EH (cell line): ENCODE data around the gene SETDB1.
A peak's percentile ranks its signal among the peaks of the same experiment; 100 is the strongest.

ENCODE experiments used
- DNase-seq: peaks from one replicate; pipeline ENCODE4 v3.0.0-alpha.2; 2015; ENCODE audit warnings: low read depth

The SETDB1 gene

DNA sequence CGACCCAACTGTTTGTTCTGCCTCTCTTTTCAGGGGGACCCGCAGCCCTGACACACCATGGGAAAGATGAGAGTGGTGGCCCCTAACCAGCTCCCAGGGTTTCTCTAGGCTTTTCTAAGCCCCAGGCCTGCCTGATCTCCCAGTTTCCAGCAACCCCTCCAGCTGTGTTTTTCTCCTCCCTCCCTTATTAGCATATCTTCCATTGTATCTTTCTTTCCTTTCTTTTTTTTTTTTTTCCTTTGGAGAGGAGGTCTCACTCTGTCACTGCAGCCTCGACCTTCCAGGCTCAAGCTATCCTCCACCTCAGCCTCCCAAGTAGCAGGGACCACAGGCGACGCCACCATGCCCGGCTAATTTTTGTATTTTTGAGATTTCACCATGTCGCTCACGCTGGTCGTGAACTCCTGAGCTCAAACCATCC lies 50.2 kb downstream of the SETDB1 start:
- DNase-seq: no peak

DNA sequence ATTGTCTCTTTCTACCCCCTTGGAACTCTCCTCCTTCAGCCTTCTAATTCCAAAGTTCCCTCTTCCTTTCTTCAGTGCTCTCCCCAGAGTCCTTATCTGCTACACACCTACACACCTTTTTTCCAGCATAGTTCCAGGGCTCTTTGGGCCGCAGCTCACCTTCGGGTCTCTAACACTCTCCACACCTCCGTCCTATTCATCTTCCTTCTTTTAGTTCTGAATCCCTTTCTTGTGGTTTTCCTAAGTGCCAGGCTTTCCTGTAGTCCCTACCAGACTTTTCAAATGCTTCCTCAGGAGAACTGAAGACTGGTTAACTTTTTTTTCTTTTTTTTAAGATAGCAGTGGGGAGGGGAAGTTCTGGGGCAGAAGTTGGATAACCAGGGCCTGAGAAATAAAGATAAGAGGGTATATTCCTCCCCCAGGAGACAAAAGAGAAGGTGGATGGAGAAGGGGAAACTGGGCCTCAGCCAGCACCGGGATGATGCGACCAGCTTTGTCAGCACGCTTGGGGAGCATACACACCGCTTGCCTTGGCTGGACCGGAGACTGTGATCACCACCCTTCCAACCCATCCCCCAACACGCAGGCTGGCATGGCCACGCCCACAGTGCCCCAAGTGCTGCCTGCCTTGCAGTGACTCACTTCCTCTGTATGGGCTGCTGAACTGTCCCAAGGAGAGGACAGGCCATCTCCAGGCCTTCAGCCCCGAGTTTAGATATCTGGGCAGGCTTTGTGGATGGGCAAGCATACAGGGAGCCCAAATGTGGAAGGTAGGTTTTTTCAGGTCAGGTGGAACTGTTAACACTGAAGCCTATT lies 50.9 kb downstream of the SETDB1 start:
- peak; percentile 79 for DNase-seq

DNA sequence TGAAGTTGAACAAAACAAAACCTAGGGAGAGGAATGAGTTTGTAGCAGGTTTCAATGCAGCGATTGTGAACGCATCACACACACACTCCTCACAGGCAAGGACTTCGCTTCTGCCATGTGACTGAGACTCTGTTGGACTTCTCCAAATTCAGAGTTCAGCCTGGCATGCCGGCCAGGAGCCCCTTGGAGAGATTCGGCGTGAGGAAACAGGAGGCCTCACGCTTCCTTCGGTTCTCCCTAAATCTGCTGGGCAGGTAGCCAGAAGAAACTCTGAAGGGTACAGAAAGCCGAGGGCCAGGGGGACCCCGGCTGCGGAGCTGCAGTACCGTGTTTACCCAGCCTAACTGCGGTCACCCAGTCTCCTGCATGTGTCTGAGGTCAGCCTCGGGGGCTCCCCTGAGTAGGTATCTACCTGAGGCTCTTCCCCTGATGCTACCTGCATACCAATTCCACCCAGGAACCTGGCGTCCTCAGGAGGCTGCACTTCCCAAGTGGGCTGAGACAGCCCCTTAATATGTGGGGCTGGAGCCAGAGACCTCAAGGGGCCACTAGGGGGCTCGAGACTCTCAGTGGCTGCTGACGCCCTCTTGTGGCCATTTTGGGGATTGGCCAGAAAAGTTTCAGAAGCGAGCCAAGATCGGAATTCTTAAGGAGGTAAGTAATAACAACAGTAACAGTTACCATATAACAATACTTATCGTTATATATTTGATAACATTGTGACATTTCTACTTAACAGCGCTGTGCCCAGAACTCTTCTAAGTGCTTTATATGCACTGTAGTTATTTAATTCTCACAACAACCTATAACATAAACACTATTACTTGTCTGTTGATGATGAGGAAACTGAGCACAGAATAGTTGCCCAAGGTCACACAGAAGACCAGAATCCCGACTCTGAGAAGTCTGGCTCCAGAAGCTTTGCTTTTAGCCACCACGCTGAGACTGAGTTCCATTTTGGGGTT lies 53.2 kb downstream of the SETDB1 start:
- peak; percentile 87 for DNase-seq

DNA sequence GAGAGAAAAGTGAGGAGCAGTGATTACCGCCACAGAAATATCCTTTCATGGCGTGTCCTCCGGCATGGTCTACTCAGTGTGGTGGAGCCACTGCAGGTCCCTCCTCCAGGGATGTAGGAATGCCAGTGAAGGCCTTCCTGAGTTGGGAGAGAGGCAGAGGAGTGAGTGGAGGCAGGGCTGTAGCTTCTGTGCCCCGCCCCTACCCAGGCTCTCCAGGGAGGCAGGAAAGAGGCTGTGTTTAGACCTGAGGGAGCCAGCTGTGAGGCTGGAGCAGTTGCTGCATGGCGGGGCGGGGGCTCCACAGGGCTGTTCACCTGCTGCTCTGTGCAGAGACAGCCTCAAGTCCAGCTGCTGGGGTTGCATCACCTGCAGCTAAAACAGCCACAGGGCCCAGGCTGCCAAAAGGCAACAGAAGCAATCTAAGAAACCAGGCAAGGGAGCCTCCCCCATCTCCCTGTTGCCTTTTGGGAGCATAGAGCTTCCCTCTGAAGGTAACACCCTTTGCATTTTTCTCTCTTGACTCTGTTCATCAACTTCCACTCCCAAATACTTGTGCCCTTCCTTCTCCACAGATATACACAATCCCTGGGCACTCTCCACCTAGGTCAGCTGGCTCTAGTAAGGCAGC lies 55.1 kb downstream of the SETDB1 start:
- peak; percentile 37 for DNase-seq

DNA sequence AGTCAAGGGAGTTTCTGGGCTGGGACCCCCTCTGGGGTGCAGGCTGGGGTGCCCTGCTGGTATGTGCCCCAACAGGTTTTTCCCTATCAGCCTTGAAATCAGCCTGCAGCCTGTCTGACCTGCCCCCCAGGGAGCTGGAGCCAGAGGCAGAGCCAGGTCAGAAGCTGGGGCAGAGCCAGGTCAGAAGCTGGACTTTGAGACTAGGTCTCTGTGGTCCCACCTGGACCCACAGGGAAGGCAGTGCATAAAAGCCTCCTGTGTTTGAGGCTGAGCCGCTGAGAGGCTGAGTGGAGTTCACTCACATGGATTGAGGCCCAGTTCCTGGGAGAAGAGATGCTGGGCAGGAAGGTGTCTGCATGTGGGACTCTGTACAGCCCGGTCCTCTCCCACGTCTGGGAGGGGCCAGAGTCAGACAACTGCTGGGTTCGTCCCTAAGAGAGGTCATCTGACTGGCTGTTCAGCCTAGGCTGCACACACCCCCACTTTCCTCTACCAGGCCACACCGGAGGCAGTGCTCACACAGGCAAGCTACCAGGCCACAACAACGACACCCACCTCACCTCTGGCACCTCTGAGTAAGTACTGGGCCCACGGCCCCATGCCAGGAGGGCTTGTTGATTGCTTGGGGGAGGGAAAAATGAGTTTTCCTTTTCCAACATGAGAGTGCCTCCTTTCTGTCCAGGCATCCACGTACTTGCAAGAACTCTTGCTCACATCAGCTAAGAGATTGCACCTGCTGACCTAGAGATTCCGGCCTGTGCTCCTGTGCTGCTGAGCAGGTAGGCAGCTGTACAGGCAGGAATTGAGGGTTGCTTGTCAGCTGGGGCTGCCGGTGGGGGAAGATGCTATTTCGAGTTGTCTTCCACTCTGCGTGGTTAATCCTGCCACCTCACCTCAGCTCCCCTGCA lies 55.9 kb downstream of the SETDB1 start, which contains the start of gene ANXA9:
Gene ANXA9 (plus strand): TSS at position 488 of the 908 bp plus-strand sequence. CDS start 814 bp downstream, outside the sequence.
- DNase-seq: peak; percentile 21

DNA sequence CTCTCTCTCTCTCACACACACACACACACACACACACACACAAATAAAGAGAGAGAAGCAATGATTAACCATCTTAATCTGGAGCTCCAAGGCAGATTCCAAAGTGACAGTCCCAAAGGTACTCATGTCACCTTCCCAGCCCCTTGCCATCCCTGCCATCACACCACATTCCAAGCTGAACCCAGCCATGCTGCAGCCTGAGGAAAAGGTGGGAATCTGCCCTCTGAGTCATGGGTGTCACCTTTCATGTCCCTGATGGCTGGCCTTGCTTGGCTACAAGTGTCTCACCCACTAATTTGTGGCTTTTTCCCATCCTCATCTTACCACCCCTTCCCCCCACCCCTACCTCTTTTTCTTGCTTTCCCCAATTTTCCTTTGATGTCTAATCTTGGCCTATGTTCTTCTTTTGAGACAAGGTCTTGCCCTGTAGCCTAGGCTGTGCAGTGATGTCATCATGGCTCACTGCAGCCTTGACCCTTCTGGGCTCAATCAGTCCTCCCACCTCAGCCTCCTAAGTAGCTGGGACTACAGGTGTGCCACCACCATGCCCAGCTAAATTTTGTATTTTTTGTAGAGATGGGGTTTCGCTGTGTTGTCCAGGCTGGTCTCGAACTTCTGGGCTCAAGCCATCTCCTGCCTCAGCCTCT lies 59.1 kb downstream of the SETDB1 start:
- peak; percentile 15 for DNase-seq

DNA sequence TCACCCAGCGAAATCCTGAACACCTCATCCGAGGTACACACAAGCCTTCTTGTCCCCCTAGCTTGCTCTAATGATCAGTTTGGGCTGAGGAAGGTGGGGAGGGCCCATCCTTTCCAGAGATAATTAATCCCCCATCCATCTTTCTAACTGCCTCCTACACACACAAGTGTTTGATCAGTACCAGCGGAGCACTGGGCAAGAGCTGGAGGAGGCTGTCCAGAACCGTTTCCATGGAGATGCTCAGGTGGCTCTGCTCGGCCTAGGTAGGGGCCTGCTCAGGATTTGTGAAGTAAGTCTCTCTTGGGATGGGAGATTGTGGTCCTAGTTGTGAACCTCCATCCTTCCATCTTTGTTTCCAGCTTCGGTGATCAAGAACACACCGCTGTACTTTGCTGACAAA lies 61.8 kb downstream of the SETDB1 start:
- no peak for DNase-seq

DNA sequence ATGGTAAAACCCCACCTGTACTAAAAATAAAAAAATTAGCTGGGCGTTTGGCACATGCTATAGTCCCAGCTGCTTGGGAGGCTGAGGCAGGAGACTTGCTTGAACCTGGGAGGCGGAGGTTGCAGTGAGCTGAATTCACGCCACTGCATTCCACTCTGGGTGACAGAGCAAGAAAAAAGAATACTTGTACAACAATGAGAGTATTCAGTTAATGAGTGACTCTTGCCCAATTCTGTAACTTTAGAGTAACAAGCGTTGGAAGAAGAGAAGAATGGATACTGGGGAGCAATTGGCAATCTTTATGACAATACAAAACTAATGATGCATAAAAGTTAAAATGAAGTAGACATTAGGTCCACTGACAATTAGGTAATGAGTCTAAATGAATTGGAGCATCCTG lies 66.5 kb downstream of the SETDB1 start:
- DNase-seq: no peak

DNA sequence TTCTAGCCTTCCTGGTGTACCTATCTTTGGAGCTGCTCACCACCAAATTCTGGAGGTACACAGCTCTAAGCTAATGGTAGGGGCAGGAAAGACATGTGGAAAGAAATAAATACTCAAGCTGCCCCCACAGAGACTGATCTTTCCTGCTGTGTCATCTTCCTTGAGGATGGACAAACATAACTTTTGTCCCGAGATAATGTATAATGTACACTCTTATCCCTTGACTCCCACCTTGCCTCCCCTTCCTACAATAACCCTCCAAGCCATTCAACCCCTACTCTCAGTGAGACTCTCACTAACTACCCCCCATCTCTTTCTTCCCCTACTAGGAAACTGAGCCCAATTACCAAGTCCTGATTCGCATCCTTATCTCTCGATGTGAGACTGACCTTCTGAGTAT lies 68.1 kb downstream of the SETDB1 start:
- no peak for DNase-seq

DNA sequence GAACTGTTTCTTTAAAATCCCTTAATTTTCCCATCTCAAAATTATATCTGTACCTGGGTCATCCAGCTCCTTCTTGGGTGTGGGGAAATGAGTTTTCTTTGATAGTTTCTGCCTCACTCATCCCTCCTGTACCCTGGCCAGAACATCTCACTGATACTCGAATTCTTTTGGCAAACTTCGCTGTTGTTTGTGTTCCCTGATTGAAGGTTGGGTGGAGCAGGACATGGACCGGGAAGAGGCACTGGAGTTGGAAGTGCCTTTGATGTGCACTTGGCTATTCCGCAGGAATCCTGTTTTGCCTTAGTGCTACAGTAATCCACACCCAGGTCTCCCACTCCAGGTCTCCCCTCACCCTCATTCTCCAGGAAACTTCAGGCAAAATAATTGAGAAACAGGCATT lies 69.3 kb downstream of the SETDB1 start:
- no peak for DNase-seq

DNA sequence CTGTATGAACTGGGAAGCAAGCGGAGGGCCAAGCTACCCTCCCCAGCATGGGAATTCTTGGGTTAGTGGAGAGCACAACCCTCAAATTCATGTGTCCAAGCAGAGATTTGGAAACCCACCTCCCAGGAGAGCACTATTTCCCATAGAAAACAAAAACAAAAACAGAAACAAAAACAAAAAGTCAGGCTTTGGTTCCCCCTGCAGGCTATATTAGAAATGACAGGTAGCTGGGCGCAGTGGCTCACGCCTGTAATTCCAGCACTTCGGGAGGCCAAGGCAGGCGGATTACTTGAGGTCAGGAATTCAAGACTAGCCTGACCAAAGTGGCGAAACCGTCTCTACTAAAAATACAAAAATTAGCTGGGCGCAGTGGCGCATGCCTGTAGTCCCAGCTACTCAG lies 69.7 kb downstream of the SETDB1 start:
- DNase-seq: peak; percentile 55

DNA sequence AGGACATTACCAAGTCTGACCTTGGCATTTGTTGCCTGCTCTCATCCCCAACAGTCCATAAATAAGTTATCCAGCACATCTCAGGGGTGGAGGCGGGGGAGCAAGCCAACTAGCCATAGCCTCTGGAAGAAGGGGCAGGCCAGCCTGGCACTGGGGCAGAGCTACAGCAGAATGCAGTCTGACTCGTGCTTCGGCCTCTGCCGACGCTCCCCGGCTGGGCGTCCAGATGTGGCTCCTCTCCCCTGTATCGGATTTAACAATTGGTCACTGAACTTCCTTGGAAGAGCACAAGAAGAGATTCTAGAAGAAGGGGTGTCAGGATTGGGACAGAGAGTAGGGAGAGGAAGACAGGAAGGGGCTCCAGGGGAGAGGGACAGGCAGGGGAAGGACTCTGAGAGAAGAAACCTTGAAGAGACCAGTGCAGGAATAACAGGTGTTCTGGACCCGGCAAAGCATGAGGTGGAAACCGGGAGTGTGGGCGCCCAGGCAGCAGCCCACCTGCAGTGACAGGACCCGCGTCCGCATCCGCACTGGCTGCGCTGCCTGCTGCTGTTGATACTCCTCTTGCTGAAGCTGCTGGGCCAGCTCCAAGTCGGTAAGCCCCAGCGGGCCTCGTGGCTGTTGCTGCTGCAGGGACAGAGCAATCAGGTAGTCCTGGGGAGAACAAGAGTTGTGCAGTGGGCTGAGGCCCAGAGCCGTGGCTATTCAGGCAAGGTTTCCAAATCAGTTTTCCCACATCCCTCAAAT lies 71.1 kb downstream of the SETDB1 start:
- no peak for DNase-seq

DNA sequence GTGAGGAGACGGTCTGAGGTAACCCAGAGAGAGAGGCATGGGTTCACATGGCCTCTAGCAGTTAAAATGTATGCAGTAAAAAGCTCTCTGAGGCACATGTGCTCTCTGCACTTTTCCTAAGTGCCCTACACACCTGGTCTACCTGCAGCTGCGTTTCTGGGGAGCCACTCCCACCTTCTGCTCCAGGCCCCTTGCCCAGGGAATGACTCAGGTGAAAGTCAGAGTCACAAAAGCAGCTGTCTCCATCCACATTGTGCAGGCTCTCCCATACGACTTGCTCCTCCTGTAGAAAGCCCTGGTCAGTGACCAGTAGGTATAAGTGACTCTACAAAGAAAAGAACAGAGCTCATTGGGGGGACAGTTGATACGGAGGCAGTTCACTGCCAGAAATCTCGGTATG lies 71.8 kb downstream of the SETDB1 start:
- no peak for DNase-seq

DNA sequence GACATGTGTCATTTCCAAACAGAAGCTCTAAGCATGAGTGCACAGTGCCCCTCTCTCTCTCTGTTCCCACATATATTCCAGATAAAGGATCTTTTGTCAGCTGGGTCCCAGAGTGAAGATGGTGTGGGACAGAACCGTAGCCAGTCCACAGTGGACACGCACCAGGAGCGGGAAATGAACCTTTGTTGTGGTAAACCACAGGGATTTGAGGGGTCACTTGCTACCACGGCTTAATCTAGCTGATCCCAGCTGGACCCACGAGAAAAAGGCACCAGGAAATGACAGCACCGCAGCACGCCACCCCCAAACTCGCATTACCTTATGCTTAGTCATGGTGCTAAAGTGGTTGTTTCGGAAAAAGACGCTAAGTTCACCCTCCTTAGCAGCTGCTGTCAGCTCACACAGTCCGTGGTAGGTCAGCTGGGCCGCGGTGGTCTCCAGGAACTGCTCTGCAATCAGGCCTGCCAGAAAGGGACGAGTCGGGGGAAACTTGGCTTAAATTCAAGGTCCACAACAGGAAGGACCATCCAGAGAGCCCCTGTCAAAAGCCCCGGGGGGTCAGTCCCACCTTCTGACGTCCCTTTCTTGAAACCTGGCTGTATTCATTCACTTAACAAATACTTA lies 73.0 kb downstream of the SETDB1 start:
- peak; percentile 73 for DNase-seq

DNA sequence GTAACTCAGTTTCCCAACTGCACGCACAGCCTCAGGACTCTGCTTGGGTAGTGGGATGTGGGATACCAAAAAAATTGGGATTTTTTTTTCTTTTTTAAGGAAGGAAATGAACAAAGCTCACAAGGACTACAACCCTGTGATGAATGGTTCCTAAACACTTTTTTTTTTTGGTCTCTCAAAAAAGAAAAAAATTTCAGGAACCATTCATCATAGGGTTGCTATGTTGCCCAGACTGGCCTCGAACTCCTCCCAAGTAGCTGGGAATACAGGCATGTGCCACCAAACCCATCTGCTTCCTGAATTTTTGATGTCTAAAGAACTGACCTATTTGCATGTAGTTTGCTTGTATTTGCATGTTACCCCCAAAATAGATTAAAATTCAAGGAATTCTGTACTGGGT lies 73.8 kb downstream of the SETDB1 start:
- DNase-seq: no peak

DNA sequence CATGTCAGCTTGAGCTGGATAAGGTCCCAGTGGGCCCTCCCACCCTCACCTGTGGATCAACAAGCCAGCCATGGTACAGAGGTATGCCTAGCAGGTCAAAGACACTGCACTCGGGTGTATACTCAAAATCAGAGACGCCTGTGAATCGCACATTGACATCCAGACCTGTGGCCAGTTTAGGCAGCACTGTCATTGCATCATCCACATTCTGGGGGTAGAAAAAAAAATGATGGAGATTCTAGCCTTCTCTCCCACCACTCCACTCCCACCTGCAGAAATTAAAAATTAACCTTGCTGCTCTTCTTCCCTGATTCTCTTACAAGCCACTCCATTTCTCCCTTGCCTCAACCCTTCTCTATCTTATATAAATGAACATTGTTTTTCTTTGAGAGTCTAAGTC lies 74.2 kb downstream of the SETDB1 start:
- no peak for DNase-seq

DNA sequence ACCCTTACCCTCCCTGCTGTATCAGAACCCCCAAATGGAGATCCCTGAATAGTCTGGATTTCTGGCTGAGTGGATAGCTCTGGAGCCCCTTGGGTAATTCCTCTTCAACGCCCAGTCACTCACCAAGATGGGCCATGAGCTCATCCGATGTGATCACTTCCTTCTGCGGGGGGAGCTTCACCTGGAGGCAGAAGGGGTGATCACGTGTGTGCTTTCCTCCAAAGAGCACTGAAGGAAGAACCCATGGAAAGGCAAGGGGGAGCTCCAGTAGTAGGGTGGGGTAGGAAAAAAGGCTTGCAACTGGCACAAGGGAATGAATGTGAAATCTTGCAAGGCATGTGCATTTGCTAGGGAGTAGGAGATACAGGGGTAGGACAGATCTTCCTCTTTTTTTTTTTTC lies 75.4 kb downstream of the SETDB1 start:
- DNase-seq: no peak

DNA sequence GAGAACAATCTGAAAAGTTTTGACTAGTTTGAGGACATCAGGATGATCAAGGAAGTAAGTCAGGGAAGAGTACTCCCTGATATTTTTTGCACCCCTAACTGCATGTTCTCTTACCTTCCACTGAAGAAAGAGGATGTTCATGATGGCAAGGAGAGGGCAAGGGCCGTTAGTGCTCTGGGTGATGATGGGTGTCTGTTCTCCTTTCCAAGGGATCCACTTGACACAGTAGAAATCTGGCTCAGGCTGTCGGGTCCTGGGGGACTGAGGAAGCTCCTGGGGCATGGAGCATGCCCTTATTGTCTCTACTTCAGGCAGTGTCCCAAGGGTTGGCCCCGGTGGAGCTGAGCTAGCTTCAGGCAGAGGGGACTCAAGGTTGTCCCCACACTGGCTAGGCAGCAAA lies 75.9 kb downstream of the SETDB1 start:
- no peak for DNase-seq

DNA sequence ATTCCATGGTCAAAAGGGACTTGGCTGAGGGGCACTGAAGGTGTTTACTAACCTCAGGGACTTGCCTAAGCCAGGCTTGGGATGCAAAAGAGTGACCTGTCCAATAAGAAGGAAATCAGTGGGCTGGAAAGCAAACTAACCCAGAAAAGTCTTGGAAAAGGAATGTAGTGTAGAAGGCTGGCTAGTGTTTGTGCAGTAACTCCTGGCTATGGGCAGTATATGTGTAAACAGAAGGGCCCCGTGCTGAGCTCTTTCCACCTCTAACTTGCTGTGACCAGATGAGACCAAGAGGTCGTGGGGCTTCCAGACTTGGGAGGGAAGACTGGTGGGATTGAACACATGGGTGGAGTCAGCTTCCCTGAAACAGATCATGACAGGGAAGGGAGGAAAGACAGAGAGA lies 76.4 kb downstream of the SETDB1 start:
- no peak for DNase-seq

DNA sequence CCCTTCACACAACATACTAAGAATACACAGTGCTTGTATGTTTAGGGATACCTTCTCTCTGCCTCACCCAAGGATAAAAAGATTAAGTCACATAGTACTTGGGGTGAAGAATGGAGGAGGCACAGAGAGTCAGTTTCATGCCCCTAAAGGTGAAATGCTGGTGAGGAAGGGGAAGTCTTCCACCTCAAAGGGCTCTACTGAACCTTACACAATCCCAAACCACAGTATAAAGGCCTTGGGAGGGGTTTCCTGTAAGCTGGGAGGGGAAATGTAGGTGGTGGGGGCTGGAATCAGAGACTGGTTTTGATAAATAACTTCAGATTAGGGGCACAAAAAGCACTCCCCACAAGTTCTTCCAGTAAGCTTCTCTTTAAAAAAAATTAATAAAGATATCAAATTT lies 77.0 kb downstream of the SETDB1 start:
- DNase-seq: no peak
